Effector CD8-positive, alpha-beta T cell (primary cell): ENCODE data around the gene PEX3.
"Not testable (repeated sequence)": the region's sequence is repeated elsewhere in the genome, so short reads cannot be mapped to it uniquely, and the experiment has no call there.

Experiments
- DNase-seq: peaks from one replicate; lab custom pipeline; 2025; lab: John Stamatoyannopoulos, UW

PEX3 gene

GRCh38 chr6:143506620-143507019 lies 56.0 kb downstream of the PEX3 start:
- DNase-seq = no peak

- DNase-seq = no peak
Observed at GRCh38 chr6:143507358-143508145, 56.9 kb downstream of the PEX3 start.

- not testable (repeated sequence) for DNase-seq
Observed at GRCh38 chr6:143510326-143510725, 59.7 kb downstream of the PEX3 start.

- peak; percentile 21 for DNase-seq
Observed at GRCh38 chr6:143510991-143511891, 60.6 kb downstream of the PEX3 start, which contains the start of gene FUCA2. TSS of gene FUCA2 (minus strand) at chr6:143511720. CDS start at chr6:143511634, 86 bp downstream.

GRCh38 chr6:143513410-143513809 lies 62.8 kb downstream of the PEX3 start:
- no peak for DNase-seq

- DNase-seq = no peak
Observed at GRCh38 chr6:143515061-143515760, 64.6 kb downstream of the PEX3 start.

GRCh38 chr6:143515766-143516355 lies 65.3 kb downstream of the PEX3 start:
- no peak for DNase-seq

- DNase-seq = no peak
Observed at GRCh38 chr6:143516690-143517446, 66.3 kb downstream of the PEX3 start.

- DNase-seq = no peak
Observed at GRCh38 chr6:143517447-143517773, 66.8 kb downstream of the PEX3 start.

GRCh38 chr6:143522039-143522600 lies 71.5 kb downstream of the PEX3 start:
- DNase-seq = no peak

- DNase-seq = no peak
Observed at GRCh38 chr6:143525356-143525755, 74.8 kb downstream of the PEX3 start.

GRCh38 chr6:143527677-143528076 lies 77.1 kb downstream of the PEX3 start:
- no peak for DNase-seq

- DNase-seq = no peak
Observed at GRCh38 chr6:143528164-143528811, 77.7 kb downstream of the PEX3 start.

GRCh38 chr6:143529095-143529494 lies 78.5 kb downstream of the PEX3 start:
- DNase-seq = no peak

GRCh38 chr6:143531720-143532499 lies 81.3 kb downstream of the PEX3 start:
- no peak for DNase-seq

GRCh38 chr6:143535189-143535614 lies 84.6 kb downstream of the PEX3 start:
- no peak for DNase-seq

GRCh38 chr6:143536461-143536865 lies 85.9 kb downstream of the PEX3 start:
- no peak for DNase-seq

- DNase-seq = peak; percentile 12
Observed at GRCh38 chr6:143536866-143537691, 86.5 kb downstream of the PEX3 start.

- no peak for DNase-seq
Observed at GRCh38 chr6:143538374-143538773, 87.8 kb downstream of the PEX3 start.
